ENCODE data around the gene FGF22.

Gene FGF22

DNA sequence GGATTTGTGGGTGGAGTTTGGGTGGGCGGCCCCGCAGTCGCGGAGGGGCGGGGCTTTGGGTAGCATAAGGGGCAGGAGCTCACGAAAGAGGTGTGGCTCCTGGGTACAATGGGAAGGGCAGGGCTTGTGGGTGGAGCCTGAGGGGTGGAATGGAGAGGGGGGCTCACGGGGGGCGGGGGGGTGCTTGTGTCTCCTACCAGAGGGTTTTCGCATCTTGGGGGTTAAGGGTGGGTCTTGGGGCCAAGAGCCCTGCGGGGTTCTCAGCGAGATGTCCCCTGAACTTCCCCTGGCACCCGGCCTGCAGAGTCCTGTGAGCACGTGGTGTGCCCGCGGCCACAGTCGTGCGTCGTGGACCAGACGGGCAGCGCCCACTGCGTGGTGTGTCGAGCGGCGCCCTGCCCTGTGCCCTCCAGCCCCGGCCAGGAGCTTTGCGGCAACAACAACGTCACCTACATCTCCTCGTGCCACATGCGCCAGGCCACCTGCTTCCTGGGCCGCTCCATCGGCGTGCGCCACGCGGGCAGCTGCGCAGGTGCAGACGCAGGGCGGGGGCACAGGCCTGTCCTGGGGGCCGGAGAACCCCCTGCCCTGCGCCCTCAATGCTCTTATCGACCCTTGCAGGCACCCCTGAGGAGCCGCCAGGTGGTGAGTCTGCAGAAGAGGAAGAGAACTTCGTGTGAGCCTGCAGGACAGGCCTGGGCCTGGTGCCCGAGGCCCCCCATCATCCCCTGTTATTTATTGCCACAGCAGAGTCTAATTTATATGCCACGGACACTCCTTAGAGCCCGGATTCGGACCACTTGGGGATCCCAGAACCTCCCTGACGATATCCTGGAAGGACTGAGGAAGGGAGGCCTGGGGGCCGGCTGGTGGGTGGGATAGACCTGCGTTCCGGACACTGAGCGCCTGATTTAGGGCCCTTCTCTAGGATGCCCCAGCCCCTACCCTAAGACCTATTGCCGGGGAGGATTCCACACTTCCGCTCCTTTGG is 41.6 kb downstream of the FGF22 start:
- no peak for DNase-seq

DNA sequence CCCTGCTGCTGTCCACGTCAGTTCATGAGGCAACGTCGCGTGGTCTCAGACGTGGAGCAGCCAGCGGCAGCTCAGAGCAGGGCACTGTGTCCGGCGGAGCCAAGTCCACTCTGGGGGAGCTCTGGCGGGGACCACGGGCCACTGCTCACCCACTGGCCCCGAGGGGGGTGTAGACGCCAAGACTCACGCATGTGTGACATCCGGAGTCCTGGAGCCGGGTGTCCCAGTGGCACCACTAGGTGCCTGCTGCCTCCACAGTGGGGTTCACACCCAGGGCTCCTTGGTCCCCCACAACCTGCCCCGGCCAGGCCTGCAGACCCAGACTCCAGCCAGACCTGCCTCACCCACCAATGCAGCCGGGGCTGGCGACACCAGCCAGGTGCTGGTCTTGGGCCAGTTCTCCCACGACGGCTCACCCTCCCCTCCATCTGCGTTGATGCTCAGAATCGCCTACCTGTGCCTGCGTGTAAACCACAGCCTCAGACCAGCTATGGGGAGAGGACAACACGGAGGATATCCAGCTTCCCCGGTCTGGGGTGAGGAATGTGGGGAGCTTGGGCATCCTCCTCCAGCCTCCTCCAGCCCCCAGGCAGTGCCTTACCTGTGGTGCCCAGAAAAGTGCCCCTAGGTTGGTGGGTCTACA is 43.1 kb downstream of the FGF22 start:
- DNase-seq = no peak

DNA sequence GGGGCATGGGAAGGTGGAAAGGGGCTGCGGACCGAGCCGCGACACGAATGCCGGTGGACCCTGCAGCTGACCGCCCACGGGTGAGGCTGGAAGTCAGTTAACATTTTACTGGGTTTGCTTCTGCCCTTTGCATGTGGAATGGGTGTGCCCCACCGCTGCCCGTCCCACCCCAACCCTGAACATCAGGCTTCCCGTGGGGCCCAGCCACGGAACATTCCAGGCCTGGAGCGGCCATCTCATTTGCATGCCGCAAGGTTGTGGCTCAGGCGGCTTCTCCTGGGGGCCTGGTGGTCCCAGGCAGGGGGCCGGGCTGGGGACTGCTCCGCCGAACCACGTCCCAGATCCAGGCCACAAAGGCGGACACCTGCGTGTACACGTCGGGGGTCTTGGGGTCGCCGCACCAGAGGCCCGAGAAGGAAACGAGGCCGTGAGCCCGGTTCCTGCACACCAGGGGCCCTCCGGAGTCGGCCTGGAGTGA is 45.8 kb downstream of the FGF22 start:
- DNase-seq = no peak

GRCh38 chr19:686589-687297 is 47.1 kb downstream of the FGF22 start:
- no peak for DNase-seq

GRCh38 chr19:687569-688166 is 48.0 kb downstream of the FGF22 start:
- DNase-seq = no peak

DNA sequence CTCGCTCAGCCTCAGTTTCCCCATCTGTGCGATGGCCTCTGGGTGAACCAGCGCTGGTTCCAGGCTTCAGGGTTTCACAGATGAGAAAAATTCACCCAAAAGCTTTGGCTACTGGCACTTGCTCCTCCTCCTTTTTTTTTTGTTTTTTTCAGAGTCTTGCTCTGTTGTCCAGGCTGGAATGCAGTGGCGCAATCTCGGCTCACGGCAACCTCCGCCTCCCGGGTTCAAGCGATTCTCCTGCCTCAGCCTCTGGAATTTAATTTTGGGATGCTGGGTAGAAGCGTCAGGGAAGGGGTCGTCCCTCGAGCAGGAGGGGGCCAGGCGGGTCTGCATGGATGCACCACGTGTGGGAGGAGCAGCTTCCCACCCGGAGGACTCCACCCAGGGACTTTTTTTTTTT is 48.5 kb downstream of the FGF22 start:
- DNase-seq = no peak

GRCh38 chr19:688992-689391 is 49.3 kb downstream of the FGF22 start:
- no peak for DNase-seq

GRCh38 chr19:690203-690602 is 50.5 kb downstream of the FGF22 start:
- DNase-seq = no peak
